Ishikawa (cell line): ENCODE measurements around the gene RAB11FIP5.
A peak's percentile ranks its signal among the peaks of the same experiment; 100 is the strongest.

Experiments
- CEBPB ChIP-seq: IDR thresholded peaks from 2 replicates; pipeline ENCODE4 v1.6.1; 2012
- CREB1 ChIP-seq: IDR thresholded peaks from 2 replicates; pipeline ENCODE4 v1.6.1; 2012; ENCODE audit warnings: low read depth
- EGR1 ChIP-seq: IDR thresholded peaks from 2 replicates; pipeline ENCODE4 v1.6.1; 2012
- EP300 ChIP-seq: IDR thresholded peaks from 2 replicates; pipeline ENCODE4 v1.6.1; 2012; ENCODE audit warnings: borderline replicate concordance
- FOXM1 ChIP-seq: IDR thresholded peaks from 2 replicates; pipeline ENCODE4 v1.6.1; 2012; ENCODE audit warnings: low read depth, borderline replicate concordance
- NFIC ChIP-seq: IDR thresholded peaks from 2 replicates; pipeline ENCODE4 v1.6.1; 2012
- RAD21 ChIP-seq: IDR thresholded peaks from 2 replicates; pipeline ENCODE4 v1.6.1; 2012; ENCODE audit warnings: low read depth
- TAF1 ChIP-seq: IDR thresholded peaks from 2 replicates; pipeline ENCODE4 v1.6.1; 2012; ENCODE audit warnings: low read depth, mild to moderate bottlenecking
- TCF12 ChIP-seq: IDR thresholded peaks from 2 replicates; pipeline ENCODE4 v1.6.1; 2012; ENCODE audit warnings: low read depth
- TEAD4 ChIP-seq: IDR thresholded peaks from 2 replicates; pipeline ENCODE4 v1.6.1; 2012
- YY1 ChIP-seq: IDR thresholded peaks from 2 replicates; pipeline ENCODE4 v1.6.1; 2012; ENCODE audit warnings: low read depth
- ZBTB7A ChIP-seq: IDR thresholded peaks from 2 replicates; pipeline ENCODE4 v1.6.1; 2012; ENCODE audit warnings: low read depth
- TF ChIP-seq, protein P1 (sequence below): IDR thresholded peaks from 2 replicates; pipeline ENCODE4 v1.6.1; 2012; ENCODE audit warnings: low read depth, mild to moderate bottlenecking
- TF ChIP-seq, protein P2 (sequence below): IDR thresholded peaks from 2 replicates; pipeline ENCODE4 v1.6.1; 2012
- TF ChIP-seq, protein P3 (sequence below): IDR thresholded peaks from 2 replicates; pipeline ENCODE4 v1.6.1; 2012

RAB11FIP5 gene

DNA sequence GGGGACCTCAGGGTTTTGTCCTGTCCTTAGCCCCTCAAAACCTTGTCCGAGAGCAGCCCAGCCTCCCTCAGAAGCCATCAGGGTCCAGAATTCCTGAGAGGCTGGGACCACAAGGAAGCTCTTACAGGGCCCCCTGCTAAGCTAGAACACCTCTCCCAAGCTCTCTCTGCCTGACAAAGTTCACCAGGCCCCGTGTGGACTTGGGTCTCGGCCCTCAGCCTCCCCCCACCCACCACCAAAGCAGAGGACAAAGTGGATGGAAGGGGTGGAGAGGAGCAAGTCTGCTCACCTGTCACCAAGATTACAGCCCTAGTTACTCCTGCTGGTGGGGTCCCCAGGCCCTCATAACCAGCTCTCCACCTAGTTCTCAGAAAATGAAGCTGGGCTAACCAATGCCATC is 16.8 kb downstream of the RAB11FIP5 start:
- TF ChIP-seq TEAD4 (no peak), EGR1 (no peak), YY1 (no peak), TCF12 (no peak)
- TF ChIP-seq, protein P1, sequence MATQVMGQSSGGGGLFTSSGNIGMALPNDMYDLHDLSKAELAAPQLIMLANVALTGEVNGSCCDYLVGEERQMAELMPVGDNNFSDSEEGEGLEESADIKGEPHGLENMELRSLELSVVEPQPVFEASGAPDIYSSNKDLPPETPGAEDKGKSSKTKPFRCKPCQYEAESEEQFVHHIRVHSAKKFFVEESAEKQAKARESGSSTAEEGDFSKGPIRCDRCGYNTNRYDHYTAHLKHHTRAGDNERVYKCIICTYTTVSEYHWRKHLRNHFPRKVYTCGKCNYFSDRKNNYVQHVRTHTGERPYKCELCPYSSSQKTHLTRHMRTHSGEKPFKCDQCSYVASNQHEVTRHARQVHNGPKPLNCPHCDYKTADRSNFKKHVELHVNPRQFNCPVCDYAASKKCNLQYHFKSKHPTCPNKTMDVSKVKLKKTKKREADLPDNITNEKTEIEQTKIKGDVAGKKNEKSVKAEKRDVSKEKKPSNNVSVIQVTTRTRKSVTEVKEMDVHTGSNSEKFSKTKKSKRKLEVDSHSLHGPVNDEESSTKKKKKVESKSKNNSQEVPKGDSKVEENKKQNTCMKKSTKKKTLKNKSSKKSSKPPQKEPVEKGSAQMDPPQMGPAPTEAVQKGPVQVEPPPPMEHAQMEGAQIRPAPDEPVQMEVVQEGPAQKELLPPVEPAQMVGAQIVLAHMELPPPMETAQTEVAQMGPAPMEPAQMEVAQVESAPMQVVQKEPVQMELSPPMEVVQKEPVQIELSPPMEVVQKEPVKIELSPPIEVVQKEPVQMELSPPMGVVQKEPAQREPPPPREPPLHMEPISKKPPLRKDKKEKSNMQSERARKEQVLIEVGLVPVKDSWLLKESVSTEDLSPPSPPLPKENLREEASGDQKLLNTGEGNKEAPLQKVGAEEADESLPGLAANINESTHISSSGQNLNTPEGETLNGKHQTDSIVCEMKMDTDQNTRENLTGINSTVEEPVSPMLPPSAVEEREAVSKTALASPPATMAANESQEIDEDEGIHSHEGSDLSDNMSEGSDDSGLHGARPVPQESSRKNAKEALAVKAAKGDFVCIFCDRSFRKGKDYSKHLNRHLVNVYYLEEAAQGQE, result no peak

DNA sequence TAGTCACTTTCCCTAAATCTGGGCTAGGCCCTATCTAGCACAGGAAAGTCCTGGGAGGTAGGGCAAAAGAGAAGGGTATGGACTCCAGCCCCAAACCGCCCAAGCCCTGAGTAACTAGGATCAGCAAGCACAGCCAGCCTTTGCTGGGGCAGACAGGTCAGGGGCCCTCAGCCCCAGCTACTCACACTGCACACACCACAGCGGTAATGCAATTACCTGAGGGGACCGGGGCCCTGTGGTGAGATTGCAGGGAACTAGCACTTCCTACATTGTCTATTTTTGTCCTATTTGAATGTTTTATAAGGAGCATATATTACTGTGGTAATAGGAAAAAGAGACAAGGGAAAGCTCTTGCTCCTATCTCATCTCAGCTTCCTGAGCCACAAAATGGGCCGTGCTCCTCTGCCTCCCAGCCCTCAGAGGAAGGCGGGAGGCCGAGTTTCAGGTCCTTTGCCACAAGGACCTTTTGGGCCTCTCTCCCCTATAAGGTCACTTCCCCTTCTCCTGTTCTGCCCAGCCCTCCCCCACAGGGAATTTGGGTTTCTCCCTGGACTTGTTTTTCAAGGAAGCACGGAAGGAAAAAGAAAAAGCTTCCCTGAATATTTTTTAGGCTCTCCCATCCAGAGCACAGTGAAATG is 20.5 kb downstream of the RAB11FIP5 start:
- TF ChIP-seq EP300, result no peak
- TF ChIP-seq FOXM1, result no peak
- TF ChIP-seq TEAD4, result no peak
- no peak for TF ChIP-seq RAD21
- TF ChIP-seq CEBPB, result no peak
- no peak for TF ChIP-seq TAF1
- TF ChIP-seq ZBTB7A, result no peak
- no peak for TF ChIP-seq TCF12
- TF ChIP-seq EGR1, result no peak
- no peak for TF ChIP-seq CREB1
- TF ChIP-seq, protein P2, sequence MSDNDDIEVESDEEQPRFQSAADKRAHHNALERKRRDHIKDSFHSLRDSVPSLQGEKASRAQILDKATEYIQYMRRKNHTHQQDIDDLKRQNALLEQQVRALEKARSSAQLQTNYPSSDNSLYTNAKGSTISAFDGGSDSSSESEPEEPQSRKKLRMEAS, result no peak
- TF ChIP-seq YY1, result no peak

DNA sequence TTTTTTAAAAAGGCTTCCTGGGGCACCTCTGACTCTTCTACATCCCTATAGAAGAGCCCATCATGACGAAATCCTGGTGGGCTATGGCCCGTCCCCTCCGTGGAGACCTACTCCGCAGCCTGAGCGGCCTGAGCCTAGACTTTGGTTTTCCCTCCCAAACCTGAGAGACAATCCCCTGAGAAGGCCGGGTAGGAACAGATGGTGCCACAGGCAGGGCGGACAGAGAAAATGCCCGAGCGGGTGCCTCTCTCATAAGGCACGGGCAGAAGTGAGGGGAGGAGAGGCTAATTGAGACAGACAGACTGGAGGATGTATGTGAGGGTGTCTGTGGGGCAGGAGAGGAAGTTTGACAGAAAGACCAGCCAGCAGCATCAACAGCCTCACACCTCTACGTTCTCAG is 21.1 kb downstream of the RAB11FIP5 start:
- no peak for TF ChIP-seq EP300
- no peak for TF ChIP-seq CEBPB
- no peak for TF ChIP-seq FOXM1
- no peak for TF ChIP-seq YY1
- TF ChIP-seq TCF12, result no peak
- TF ChIP-seq, protein P2, result no peak
- TF ChIP-seq RAD21, result no peak
- TF ChIP-seq, protein P3, sequence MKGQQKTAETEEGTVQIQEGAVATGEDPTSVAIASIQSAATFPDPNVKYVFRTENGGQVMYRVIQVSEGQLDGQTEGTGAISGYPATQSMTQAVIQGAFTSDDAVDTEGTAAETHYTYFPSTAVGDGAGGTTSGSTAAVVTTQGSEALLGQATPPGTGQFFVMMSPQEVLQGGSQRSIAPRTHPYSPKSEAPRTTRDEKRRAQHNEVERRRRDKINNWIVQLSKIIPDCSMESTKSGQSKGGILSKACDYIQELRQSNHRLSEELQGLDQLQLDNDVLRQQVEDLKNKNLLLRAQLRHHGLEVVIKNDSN, result no peak
- TF ChIP-seq TEAD4, result no peak
- no peak for TF ChIP-seq CREB1

DNA sequence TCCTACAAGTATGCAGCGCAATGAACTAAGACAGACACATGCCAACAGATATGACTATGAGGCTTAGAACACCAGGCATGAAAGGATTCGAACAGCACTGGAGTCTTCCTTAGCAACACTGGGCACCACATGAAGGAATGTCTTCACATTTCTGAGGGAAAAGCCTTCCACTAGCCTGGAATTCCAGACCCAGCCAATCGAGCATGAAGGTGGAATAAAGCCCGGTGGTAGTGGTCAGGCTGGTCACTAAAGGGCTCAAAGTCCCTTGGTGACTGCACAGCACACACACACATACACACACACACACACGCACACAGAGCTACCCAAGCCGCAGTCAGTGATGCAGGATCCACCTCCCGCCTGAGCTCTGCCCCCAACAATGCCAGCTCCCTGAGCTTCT is 21.6 kb downstream of the RAB11FIP5 start:
- TF ChIP-seq, protein P2, result no peak
- TF ChIP-seq, protein P1, result no peak
- TF ChIP-seq TCF12, result no peak
- TF ChIP-seq, protein P3, result no peak
- no peak for TF ChIP-seq EP300
- TF ChIP-seq RAD21, result no peak
- TF ChIP-seq YY1, result no peak

DNA sequence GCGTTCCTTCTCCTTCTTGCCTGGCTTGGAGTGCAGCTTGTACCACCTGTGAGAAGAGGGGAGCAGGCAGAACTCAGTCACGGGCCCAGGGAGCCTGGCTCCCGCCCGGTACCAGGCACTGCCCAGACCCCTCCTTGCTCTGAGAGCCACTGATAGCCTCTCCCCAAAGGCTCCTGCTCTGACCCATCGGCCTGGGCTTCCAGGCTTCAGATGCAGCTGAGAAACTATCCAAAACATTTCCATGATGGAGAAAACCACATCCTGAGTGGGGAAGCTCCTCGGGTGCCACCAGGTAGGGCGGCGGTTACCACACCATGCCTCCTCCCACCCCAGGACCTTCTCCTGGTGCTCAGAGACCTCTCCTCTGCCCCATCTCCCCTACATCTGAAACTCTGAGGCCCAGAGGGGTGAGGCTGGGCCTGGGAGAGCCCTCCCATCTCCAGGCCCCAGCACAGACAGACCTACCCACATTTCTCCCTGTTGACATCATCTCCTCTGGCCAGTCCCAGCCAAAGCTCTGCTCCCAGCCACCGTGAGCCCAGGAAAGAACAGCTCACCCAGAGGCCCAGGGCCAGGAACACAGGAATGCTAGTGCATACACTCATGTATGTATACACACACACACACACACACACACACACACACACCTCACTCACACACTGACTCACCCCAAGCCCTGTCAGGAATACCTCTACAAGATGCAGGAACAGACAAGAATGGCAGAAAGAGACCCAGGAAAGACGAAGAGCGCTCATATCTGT is 23.3 kb downstream of the RAB11FIP5 start:
- no peak for TF ChIP-seq CREB1
- TF ChIP-seq TEAD4, result peak; percentile 58
- TF ChIP-seq CEBPB, result no peak
- no peak for TF ChIP-seq NFIC

DNA sequence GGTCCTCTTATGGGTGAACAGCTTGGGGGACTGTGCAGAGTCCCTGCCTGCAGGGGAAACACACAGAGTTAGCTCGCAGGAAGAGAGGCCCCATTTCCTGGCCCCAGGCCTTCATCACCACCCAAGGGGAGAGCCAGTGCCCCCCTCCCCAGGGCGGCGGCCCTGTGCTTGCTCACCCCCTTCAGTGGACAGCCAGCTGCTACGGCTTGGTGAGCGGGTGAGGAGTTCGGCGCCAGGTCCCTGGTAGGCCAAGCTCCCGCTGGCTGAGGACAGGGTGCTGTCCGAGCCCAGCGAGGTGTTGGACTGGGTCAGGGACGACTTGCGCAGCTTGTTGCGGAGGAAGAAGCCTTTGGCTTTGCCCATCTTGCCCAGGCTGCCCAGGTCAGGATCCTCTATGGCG is 24.0 kb downstream of the RAB11FIP5 start:
- TF ChIP-seq CEBPB (no peak), EGR1 (no peak), FOXM1 (no peak)
